HG03280 (cell line): ENCODE results near the gene KRT82.
"Not testable (repeated sequence)": the region's sequence is repeated elsewhere in the genome, so short reads cannot be mapped to it uniquely, and the experiment has no call there.

Experiments used
- ATAC-seq: cut with Tn5 transposase; IDR thresholded peaks from one replicate; pipeline ENCODE4 v1.9.1; 2021; ENCODE audit warnings: mild to moderate bottlenecking, moderate library complexity; ENCODE audit not compliant: unreplicated experiment

The KRT82 gene

DNA sequence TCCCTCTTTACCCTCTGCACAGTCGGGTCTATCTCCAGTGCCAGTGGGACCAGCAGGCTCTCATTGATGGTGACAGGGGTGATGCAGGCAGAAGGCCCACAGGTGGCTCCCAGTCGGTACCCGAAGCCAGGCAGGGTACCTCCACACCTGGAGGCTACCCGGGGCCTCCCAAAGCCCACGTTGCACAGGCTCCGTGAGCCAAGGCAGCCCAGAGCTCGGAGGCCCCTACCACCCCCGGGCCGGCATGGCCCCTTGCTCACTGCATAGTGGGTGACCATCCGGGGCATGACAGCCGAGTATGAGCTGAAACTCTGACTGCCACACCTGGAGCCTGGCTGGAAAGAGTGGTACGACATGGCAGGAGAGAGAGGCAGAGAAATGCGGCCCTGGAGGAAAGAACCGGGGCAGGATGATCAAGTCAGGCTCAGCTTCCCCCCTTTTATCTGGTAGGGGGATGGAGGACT is at the start of gene KRT82:
KRT82 (minus strand) TSS at position 414 of the 464 bp plus-strand sequence; CDS start at position 356, 58 bp downstream.
- ATAC-seq, result no peak

DNA sequence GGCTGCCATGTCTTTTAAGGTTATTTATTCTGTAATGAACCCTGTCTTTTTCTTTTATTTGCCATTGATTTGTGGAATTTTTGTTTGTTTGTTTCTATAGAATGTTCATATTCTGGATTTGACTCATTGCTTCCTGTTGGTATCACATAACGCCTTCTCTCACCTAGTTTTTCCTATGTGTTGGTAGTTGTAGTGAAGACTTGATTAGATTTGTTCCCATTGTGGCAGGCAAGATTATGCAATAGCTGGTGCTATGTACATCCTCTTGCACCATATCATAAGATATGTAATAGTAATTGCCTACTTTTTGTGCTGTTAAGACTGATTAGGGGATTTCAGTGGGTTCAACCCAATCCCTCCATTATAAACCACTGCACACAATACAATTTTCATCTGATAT is 49.7 kb upstream of the KRT82 start:
- ATAC-seq, result no peak

DNA sequence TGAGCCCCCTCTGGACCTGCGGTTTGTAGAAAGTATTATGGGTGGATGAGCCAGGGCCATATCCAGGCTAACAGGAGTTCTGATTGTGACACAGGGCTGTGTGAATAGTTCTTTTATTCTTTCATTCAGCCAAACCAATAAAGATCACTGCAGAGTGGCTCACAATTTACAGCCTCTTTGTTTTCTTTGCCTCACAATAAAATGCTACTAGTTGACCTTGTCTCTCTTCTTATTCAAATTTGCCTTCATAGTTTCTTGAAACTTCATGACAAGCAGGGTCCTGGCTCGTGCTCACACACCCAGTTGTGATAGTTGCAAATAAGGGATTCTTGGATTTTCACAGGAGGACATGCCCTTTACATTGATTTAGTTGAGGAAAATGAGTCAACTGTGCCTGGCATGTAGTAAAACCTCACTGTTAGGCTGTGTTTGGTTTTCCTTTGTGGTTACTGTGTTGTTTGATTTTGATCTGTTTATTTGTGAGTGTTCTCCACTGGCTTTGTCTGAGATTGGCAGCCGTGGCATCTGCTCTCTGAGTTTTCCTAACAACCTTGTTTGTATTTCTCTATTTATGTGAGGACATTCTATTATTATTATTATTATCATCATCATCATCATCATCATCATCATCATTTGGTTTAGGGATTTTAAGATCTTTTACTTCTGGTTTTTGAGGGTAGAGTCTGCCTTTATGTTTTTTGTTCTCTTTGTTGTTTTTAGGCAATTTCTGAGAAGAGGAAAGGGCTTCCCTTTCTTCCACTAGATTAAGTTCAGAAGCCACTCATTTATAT is 48.5 kb upstream of the KRT82 start:
- no peak for ATAC-seq

DNA sequence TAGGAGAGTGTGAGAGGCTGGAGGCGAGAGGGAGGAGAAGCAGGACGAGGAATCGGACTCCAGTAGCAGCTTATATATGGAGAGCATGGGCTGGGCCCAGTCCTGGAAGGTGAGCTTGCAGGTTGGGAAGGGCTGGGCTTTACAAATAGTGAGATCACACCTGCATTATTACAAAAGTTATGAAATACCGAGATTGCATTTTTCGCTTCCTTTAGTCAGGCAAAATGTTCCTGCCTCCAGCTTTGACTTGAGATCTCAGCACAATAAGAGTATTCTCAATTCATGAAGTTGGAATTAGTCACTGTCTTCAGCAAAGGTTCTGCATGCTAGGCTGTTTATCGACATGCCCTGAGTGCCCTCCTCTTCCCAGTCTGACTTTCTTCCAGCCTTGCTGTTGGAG is 46.0 kb upstream of the KRT82 start, which contains the start of gene KRT6B:
KRT6B (minus strand) TSS at position 46 of the 400 bp plus-strand sequence. CDS start 68 bp downstream, outside the sequence.
- ATAC-seq, result no peak

DNA sequence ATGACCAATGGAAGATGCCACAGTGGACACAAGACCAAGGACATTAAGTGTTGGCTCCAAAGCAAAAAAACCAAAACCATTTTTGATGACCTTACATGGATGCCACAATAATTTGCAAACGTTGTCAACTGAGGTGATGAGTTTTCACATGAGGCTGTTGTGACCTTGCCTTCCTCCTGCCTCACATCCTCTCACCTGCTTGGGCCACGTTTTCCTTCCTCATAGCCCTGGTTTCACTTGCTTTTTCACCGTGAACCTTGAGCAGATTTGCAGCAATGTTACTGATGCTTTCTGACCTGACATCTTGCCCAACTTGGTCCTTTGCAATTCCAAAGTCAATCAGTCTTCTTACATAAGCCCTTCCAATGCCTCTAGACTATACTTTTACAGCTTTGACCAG is 42.1 kb upstream of the KRT82 start:
- no peak for ATAC-seq

DNA sequence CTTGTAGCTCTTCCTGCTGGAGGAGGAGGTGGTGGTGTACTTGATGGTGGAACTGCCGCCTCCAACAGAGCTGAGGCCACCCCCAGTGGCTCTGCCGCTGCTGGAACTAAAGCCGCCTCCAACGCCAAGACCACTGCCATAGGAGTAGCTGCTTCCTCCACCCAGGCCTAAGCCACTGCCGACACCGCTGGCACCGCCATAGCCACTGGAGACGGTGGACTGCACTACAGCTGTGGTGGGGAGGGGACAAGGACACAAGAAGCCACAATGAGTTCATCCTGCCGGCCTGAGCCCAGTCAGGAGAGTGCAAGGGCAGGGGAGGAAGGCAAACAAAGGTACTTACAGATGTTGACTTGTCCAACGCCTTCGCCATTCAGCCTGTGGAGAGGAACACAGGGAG is 41.1 kb upstream of the KRT82 start:
- not testable (repeated sequence) for ATAC-seq

DNA sequence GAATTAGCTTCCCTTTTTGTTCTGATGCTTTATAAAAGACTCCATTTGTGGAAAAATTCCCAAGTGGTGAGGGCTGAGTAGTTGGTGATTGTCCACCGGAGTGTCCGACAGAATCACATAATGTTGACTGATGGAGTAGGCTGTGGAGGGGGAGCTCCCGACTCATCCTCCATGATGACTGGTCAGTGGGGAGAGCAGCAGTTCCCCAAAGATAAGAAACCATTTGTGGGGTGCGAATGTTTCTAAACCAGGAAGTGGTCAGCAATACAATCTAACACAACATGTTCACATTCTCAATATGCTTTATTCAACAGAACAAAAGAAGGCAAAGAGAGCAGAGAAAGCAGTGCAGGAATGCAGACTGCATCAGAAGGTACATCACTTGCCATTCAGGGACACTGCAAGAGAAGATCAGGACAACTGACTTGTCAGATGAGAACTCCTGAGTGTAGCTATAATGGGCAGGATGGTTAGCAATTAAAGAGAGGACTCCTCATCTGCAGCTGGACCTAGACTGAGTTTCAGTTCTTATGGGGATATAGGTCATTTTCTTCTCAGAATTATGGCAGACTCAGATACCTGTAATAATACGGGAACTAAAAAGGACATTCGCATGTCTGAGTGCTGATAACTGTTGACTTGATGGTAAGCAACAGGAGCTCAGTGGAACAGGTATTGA is 40.4 kb upstream of the KRT82 start:
- ATAC-seq, result no peak

DNA sequence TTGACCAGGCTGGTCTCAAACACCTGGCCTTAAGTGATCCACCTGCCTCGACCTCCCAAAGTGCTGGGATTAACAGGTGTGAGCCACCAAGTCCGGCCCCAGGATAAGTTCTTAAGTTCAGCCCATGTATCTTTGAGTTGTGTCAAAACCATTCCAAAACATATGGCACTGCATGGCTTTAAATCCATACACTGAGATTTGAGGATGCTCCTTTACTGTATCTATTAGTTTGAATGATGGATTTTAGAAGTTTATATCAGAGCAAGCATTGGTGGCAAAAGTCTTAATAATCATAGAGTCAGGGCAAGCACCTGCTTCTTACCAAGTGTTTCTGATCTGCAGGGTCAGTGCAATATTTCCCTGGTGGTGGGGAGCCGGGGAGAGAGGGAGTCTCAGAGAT is 39.7 kb upstream of the KRT82 start:
- no peak for ATAC-seq

DNA sequence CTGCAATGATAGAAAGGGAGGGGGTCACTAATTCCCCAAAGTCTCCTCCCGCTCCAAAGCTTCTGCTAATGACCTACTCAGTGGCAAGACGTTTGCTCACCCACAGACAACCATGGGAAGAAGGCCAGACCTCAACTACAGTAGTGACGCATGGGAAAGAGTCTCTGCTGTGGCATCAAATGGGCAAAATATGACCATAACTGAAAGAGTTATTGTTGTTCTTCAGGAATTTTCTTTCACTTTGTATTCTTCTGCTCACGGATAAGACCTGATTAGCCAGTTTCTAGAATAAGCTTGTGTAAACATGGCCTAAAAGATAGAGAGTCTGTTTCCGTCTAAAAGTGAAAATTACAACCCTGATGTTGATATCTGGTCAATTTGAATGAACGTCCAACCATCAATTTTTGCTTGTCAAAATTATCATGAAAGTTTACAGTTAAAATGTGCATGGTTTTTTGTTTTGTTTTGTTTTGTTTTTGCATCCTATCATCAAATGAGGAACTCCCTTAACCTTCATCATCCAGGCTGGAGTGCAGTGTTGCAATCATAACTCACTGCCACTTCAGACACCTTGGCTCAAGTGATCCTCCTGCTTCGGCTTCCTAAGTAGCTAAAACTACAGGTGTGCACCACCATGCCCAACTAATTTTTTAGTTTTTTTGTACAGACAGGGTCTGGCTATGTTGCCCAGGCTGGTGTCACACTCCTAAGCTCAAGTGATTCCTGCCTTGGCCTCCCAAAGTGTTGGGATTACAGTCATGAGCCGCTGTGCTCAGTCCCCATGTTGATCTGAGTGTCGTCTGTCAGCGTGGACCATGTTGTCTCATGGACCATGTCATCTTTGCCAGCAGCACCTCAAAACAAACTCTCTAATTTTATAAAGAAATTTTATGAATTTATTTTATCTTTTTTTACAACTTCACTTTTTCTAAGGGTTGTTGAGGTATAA is 38.8 kb upstream of the KRT82 start:
- ATAC-seq, result no peak

DNA sequence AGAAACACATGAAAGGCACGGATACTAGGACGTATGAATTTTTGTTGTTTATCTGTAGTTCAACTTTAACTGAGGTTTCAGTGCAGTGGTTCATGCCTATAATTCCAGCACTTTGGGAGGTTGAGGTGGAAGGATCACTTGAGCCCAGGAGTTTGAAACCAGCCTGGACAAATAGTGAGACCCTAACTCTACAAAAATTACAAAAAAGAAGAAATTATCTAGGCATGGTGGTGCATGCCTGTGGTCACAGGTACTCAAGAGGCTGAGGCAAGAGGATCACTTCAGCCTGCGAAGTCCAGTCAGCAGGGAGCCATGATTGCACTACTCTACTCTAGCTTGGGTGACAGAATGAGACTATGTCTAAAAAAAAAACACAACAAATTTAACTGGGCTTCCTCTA is 37.8 kb upstream of the KRT82 start:
- ATAC-seq, result no peak

DNA sequence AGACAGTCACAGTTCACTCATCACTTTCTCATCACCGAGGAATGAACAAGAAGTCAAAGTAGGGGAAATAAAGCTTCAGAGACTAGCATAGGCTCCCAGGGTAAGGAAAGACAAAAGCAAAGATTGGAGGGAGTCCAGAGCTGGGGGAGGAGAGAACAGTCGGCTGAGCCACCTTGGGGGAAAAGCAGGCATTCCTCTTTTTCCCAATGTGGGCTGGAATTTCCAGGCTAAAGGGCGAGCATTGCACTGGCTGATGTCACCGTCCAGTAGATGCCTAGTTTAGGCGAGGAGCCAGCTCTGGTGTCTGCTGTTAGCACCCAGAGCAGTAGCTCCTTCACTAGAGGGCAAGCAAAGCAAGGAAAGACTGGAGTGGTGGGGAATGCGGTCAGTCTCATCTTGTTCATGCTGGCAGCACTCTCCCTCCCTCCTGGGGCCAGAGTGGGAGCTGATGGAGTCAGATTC is 36.5 kb upstream of the KRT82 start:
- no peak for ATAC-seq

DNA sequence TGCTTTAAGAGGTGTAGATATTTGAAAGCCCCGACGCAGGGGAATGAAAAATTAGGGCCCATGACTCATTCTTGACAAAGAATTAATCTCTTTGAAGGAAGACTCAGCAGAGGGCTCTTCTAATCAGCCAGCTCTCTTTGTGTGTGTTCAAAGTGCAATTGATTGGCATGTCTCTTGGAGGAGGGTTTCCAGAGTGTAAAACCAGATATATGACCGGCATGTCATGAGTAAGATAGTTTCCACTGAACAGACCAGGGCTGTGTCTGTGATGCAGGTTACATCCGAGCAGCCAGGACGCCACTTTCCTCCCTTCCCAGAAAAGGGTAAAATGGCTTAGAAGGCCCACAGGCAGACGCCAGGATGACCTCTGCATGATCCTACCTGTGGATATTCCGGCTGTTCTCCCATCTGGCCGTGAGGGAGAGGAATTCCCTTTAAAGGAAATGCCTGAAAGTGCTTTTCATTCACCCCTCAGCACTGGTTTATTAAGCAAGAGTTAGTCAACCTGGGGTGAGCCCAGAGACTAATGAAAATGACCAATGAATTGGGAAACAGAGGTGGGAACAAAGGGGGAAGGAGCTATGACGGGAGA is 35.3 kb upstream of the KRT82 start:
- ATAC-seq, result no peak

DNA sequence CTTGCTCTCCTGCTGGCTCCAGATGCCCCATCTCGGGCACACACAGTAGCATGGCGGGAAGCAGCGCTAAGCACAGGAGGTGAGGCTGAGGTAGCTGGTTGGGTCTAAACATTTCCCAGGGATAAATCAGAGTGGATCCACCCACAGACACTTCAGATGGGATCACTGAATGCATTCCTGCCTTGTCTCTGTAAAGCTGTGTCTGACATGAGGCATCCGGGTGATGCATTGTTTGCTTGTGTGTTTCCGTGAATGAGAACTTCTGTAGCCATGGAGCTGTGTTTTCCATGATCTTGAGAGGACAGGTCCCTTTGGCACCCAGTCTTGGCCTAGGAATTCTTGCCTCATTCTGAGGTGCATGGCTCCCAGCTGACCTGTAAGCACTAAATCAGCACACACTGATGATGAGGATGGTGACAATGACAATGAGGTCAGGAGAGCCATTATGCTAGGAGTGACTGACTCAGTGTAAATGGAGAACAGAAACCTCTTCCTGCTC is 34.7 kb upstream of the KRT82 start:
- ATAC-seq, result no peak

DNA sequence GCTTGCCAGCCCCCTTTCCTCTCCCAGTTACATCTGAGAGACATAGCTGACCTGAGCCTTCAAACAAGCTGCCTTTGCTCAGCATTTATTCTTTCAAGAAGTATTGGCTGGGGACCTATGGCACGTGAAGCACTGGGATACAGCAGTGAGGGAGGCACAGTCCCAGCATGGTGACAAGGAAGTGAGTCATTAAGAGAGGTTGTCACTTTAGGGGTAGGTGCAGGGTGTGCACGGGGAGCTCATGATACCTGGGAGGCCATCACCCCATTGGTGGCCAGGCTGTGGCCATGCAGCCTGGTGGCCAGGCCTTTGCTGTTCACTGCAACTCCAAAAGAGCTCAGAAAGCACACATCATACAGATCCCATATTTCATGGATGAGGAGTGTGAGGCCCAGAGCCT is 33.7 kb upstream of the KRT82 start:
- ATAC-seq, result no peak

DNA sequence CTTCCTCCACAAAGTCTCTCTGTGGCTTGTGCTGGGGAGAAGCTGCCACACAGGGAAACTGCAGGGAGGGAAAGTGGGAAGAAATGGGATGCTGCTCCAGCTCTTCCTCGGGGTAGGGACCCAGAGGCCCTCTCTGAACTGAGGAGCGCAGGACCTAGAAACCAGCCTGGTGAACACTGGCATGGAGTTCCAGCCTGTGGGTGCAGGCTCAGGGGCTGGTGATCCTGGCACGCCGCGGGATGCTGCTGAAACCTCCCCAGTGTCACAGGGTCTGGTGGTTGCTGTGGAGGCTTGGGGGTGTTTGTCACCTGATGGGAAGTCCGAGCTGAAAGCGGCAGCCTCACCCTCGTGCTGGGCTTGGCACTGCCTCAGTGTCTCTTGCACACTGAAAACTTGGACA is 33.3 kb upstream of the KRT82 start:
- no peak for ATAC-seq

DNA sequence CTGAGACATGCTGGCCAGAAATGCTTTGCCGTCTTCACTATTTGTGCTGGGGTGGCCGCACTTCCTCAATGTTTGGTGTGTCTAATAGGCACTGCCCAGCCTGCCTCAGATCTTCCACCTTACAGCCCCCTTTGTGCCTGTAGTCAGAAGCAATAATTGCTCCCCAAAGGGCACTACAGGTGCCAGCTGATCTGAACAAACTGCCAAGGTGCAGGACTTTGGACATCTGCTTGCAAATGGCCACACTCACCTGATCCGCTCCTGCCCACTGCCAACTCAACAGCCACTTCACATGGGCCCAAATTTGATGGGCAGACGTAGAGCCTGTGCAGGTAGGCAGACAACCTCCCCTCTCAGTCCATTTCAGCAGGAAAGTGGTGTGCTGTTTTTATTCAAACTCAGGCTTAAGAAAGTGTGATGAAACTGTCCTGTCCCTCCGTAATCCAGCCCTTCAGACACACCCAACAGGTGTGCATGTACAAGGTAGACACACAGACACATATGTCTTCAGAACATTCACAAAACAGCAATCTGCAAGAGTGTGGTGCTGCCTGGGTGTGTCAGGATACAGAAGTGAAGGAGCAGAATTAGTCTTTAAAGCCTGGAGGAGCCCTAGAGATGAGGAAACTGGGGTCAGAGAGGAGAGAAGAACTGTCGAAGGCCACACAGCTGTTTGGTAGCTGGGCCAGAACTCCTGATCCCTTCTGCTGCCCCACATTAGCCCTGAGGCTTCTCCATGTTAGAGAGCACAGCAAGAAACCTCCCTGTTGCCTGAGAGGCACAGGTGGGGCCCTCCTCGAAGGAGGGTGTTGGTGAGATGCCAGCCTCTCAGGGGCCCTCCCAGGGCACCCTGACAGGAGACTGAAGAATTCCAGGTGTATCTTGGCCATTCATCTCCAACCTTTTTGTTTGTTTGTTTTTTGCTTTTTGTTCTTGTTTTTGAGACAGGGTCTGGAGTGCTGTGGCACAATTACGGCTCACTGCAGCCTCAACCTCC is 32.5 kb upstream of the KRT82 start:
- no peak for ATAC-seq

DNA sequence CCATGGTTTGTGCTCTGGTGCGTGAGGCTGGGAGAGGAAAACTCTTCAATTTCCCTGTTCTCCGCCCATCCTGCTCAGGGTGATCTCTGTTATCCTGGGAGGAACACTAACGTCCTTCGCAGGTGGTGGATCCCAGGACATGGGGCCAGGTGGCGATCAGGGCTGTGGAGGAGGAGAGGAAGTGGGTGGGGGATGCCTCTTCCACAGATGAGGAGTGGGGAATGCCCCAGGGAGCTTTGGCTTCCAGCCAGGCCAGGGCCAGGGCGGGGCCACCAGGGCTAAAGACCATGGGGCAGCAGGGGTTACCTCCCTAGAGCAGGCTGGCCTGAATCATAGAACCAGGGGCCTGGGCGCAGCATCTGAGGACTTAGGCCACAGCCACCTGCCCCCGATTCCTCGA is 31.4 kb upstream of the KRT82 start:
- ATAC-seq, result no peak

DNA sequence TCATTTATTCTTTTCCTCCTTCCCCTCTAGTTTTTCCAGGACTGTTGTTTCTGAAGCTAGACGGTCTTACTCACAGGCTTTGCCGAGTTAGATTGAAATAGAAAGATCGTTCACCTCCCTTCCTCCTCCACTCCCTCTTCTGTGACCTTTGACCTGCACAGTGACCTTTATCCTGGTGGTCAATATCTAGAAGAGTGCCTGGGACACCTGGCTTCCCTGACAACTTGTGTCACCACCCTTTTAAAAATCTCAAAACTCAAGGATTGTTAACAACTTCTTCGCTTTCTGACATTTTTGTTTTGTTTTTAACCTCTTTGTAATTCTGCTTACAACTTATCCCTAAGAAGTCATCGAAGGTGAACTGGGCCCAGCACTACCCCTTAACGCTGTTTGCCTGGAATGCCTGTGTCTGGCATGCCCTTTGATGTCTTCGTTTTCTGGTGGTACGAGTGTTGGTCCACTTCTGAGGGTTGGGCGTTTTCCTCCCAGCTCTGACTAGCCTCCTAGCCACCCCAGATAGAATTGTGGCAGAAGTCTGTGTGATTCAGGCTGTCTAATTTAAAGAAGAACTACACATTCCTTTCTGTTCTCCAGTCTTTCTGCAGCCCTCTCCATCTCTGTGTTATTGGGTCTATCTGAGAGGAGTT is 30.8 kb upstream of the KRT82 start:
- ATAC-seq, result no peak
